ENCODE measurements around the gene CRADD. TPM values are rescaled to one million over a fixed set of nuclear protein-coding genes. Genes with fewer than 3 reads are reported as not detected.
"Not testable (repeated sequence)": the region's sequence is repeated elsewhere in the genome, so short reads cannot be mapped to it uniquely, and the experiment has no call there.

The CRADD gene
- total RNA-seq, 1 experiment from 2014 or later, result 7.6 TPM

DNA sequence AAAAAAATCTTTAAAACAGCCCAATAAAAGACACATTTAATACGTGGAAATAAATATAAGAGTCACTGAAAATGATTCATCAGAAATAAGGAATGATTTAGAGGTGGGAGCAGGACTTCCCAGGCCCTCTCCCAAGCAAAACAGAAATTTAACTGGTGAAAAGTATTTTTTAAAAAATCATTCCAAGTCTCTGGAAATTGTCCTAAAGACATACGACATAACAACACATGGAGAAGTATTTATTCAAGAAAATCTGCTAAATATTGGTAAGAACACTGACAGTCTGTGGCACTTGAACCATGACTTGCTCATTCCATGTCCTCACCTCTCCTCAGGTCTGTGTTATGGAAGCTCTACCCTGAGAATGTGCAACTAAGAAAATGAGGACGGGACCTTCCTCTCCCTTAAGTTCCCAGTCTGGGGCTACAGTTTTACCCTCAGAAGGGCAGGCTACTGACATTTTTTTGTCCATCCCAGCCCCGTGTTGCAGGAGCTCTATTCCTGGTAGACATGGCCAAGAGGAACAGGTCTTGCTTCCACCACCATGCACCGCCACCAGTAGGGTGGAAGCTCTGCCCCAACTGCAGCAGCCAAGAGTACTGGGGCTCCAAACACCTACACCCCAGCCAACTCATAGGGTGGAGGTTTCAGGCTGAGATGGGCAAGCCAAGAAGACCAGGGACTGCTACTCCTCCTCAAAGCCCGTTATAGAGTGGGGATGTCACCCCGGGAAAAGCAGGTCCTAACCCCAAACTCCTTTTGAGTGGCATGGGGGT lies 193.0 kb downstream of the CRADD start:
- Mint-ChIP-seq H3K27ac (no peak overlapping the region), H3K4me3 (no peak overlapping the region), H3K4me1 (no peaks in the 10 kb centered on the region), H3K36me3 (ENCODE audit: insufficient read depth in 1 of 3, low read depth in 3 of 3) (peaks cover 4 to 28% (median 21%) of the 10 kb centered on the region in 3 experiments; a peak in 6 of 7 replicates), H3K9me3 (peaks cover 40 to 45% of the 10 kb centered on the region in 2 experiments), H3K27me3 (ENCODE audit: low read depth) (no peaks in the 10 kb centered on the region; the same call in 1 of the 2 replicates)
- TF ChIP-seq, protein P1, sequence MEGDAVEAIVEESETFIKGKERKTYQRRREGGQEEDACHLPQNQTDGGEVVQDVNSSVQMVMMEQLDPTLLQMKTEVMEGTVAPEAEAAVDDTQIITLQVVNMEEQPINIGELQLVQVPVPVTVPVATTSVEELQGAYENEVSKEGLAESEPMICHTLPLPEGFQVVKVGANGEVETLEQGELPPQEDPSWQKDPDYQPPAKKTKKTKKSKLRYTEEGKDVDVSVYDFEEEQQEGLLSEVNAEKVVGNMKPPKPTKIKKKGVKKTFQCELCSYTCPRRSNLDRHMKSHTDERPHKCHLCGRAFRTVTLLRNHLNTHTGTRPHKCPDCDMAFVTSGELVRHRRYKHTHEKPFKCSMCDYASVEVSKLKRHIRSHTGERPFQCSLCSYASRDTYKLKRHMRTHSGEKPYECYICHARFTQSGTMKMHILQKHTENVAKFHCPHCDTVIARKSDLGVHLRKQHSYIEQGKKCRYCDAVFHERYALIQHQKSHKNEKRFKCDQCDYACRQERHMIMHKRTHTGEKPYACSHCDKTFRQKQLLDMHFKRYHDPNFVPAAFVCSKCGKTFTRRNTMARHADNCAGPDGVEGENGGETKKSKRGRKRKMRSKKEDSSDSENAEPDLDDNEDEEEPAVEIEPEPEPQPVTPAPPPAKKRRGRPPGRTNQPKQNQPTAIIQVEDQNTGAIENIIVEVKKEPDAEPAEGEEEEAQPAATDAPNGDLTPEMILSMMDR (conservative IDR thresholded peaks at IDR 0.05), result no peak
- no peaks in the 10 kb centered on the region for H3K79me1 ChIP-seq (ENCODE audit: insufficient read depth, low read depth, low read length, poor library complexity, severe bottlenecking)
- no CpG with 5 or more reads among the region's 7 CpGs for WGBS (ENCODE audit: extremely low coverage, insufficient read length, low lambda C conversion rate)
- H3K14ac ChIP-seq (ENCODE audit: insufficient read depth, low read length), result no peak overlapping the region
- no peaks in the 10 kb centered on the region for H3K23me2 ChIP-seq (ENCODE audit: insufficient read length, low read depth, low read length, poor library complexity, severe bottlenecking)
- no peak overlapping the region for H3K9ac ChIP-seq (ENCODE audit: extremely low read depth, insufficient read length, low read length)
- no peak overlapping the region for H2BK5ac ChIP-seq (ENCODE audit: insufficient read length, low read length)
- H2BK20ac ChIP-seq (ENCODE audit: low read depth, low read length, poor library complexity, severe bottlenecking), result no peak overlapping the region
- H3K18ac ChIP-seq (ENCODE audit: insufficient read length, low read depth, low read length), result no peak overlapping the region
- H3K4me2 ChIP-seq (ENCODE audit: insufficient read depth, insufficient read length, low read length), result no peak overlapping the region
- no peak overlapping the region for H4K5ac ChIP-seq (ENCODE audit: insufficient read length, low read depth, low read length)
- no peak overlapping the region for H3K27ac ChIP-seq (ENCODE audit: insufficient read length, low read depth, low read length)
- no peak overlapping the region for H4K8ac ChIP-seq (replicated peaks; ENCODE audit: insufficient read length, low read depth, low read length)
- no peak overlapping the region for H2AK5ac ChIP-seq (ENCODE audit: insufficient read length, low read length)
- H3K4me1 ChIP-seq (ENCODE audit: insufficient read depth, low read length), result no peaks in the 10 kb centered on the region
- no peaks in the 10 kb centered on the region for H4K20me1 ChIP-seq (ENCODE audit: control insufficient read depth, insufficient read depth, insufficient read length)
- no peak overlapping the region for H3K56ac ChIP-seq (ENCODE audit: insufficient read length, low read depth, low read length)
- H2BK120ac ChIP-seq (ENCODE audit: low read depth, low read length, poor library complexity, severe bottlenecking), result no peak overlapping the region
- H3K27me3 ChIP-seq (ENCODE audit: insufficient read depth, low read length), result no peaks in the 10 kb centered on the region
- H3K23ac ChIP-seq (ENCODE audit: insufficient read length, low read depth, low read length), result no peak overlapping the region
- H3K9me3 ChIP-seq (ENCODE audit: control insufficient read depth, low read depth, low read length), result no peaks in the 10 kb centered on the region
- no peak overlapping the region for H2BK15ac ChIP-seq (ENCODE audit: low read depth, low read length)
- no peak overlapping the region for H4K91ac ChIP-seq (ENCODE audit: insufficient read length, low read depth, low read length)
- no peak for DNase-seq
- H3K79me2 ChIP-seq (ENCODE audit: insufficient read depth, low read length), result no peaks in the 10 kb centered on the region
- no peak overlapping the region for H3K4ac ChIP-seq (ENCODE audit: low read depth, low read length)
- no peak overlapping the region for H3T11ph ChIP-seq (ENCODE audit: low read length)
- no peak overlapping the region for H2AFZ ChIP-seq (ENCODE audit: low read length)
- no peak overlapping the region for H2BK12ac ChIP-seq (ENCODE audit: insufficient read length, low read depth, low read length)

DNA sequence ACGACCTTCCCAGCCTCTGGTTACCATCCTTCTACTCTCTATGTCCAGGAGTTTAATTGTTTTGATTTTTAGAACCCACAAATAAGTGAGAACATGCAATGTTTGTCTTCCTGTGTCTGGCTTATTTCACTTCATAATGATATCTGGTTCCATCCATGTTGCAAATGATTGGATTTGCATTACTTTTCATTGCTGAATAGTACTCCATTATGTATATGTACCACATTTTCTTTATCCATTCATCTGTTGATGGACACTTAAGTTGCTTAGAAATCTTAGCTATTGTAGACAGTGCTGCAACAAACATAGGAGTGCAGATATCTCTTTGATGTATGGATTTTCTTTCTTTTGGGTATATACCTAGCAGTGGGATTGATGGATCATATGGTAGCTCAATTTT lies 194.4 kb downstream of the CRADD start:
- H3K23me2 ChIP-seq (ENCODE audit: insufficient read length, low read depth, low read length, poor library complexity, severe bottlenecking); H4K8ac ChIP-seq (replicated peaks; ENCODE audit: insufficient read length, low read depth, low read length); H3K27me3 ChIP-seq (ENCODE audit: insufficient read depth, low read length); H2BK20ac ChIP-seq (ENCODE audit: low read depth, low read length, poor library complexity, severe bottlenecking); H3K4ac ChIP-seq (ENCODE audit: low read depth, low read length); H3K79me1 ChIP-seq (ENCODE audit: insufficient read depth, low read depth, low read length, poor library complexity, severe bottlenecking); H2BK5ac ChIP-seq (ENCODE audit: insufficient read length, low read length); H3K79me2 ChIP-seq (ENCODE audit: insufficient read depth, low read length); H2BK12ac ChIP-seq (ENCODE audit: insufficient read length, low read depth, low read length); H2BK15ac ChIP-seq (ENCODE audit: low read depth, low read length); H2AFZ ChIP-seq (ENCODE audit: low read length); H3K18ac ChIP-seq (ENCODE audit: insufficient read length, low read depth, low read length); H3K4me3 Mint-ChIP-seq; H4K91ac ChIP-seq (ENCODE audit: insufficient read length, low read depth, low read length); H2BK120ac ChIP-seq (ENCODE audit: low read depth, low read length, poor library complexity, severe bottlenecking); H3K4me1 Mint-ChIP-seq; H3K27ac Mint-ChIP-seq; H3K27ac ChIP-seq (ENCODE audit: insufficient read length, low read depth, low read length); H3K9ac ChIP-seq (ENCODE audit: extremely low read depth, insufficient read length, low read length); H3K27me3 Mint-ChIP-seq (ENCODE audit: low read depth); H3K23ac ChIP-seq (ENCODE audit: insufficient read length, low read depth, low read length); H3K56ac ChIP-seq (ENCODE audit: insufficient read length, low read depth, low read length); H3T11ph ChIP-seq (ENCODE audit: low read length); H3K4me1 ChIP-seq (ENCODE audit: insufficient read depth, low read length); H3K14ac ChIP-seq (ENCODE audit: insufficient read depth, low read length); DNase-seq; H3K9me3 ChIP-seq (ENCODE audit: control insufficient read depth, low read depth, low read length); H4K20me1 ChIP-seq (ENCODE audit: control insufficient read depth, insufficient read depth, insufficient read length); H2AK5ac ChIP-seq (ENCODE audit: insufficient read length, low read length); H3K4me2 ChIP-seq (ENCODE audit: insufficient read depth, insufficient read length, low read length); H4K5ac ChIP-seq (ENCODE audit: insufficient read length, low read depth, low read length): not testable (repeated sequence)
- H3K36me3 Mint-ChIP-seq (ENCODE audit: insufficient read depth in 1 of 3, low read depth in 3 of 3), result peaks cover 4 to 24% (median 11%) of the 10 kb centered on the region in 3 experiments; a peak in 6 of 7 replicates
- H3K9me3 Mint-ChIP-seq, result peaks cover 30 to 35% of the 10 kb centered on the region in 2 experiments
- WGBS (ENCODE audit: extremely low coverage, insufficient read length, low lambda C conversion rate), result no CpG with 5 or more reads among the region's 1 CpG

Data from H9 (cell line).